NCI-H146 (cell line): ENCODE results near the gene HSD17B7.

Source experiments
- DNase-seq: peaks from one replicate; lab custom pipeline; 2025; lab: John Stamatoyannopoulos, UW

HSD17B7 gene

GRCh38 chr1:162859191-162859590, 68.7 kb downstream of the HSD17B7 start:
- DNase-seq = no peak

GRCh38 chr1:162861101-162861500, 70.6 kb downstream of the HSD17B7 start, which contains the start of gene CCDC190:
Gene CCDC190, minus strand, starts transcription at chr1:162861175. Its CDS starts 1,529 bp downstream, at chr1:162859646.
- DNase-seq = no peak

GRCh38 chr1:162861625-162862024, 71.1 kb downstream of the HSD17B7 start:
- no peak for DNase-seq
